NCI-H1436 treated with DMSO at 0.1 percent for 48 hours (cell line): ENCODE data around the gene CAMK2A.

ENCODE experiments used
- DNase-seq: peaks from one replicate; lab custom pipeline; 2025; lab: John Stamatoyannopoulos, UW

The CAMK2A gene

GRCh38 chr5:150278046-150278730 is 11.4 kb downstream of the CAMK2A start:
- DNase-seq: no peak

- no peak for DNase-seq
Measured at GRCh38 chr5:150277043-150277442, 12.5 kb downstream of the CAMK2A start.

GRCh38 chr5:150274811-150275210 is 14.8 kb downstream of the CAMK2A start:
- no peak for DNase-seq

- DNase-seq: no peak
Measured at GRCh38 chr5:150272531-150272930, 17.0 kb downstream of the CAMK2A start.

GRCh38 chr5:150271923-150272322 is 17.6 kb downstream of the CAMK2A start:
- DNase-seq: no peak

GRCh38 chr5:150271296-150271692 is 18.3 kb downstream of the CAMK2A start:
- no peak for DNase-seq

- no peak for DNase-seq
Measured at GRCh38 chr5:150270541-150271295, 18.9 kb downstream of the CAMK2A start.

GRCh38 chr5:150266871-150267291 is 22.7 kb downstream of the CAMK2A start:
- no peak for DNase-seq

- no peak for DNase-seq
Measured at GRCh38 chr5:150265870-150266383, 23.6 kb downstream of the CAMK2A start.

- DNase-seq: no peak
Measured at GRCh38 chr5:150264667-150265603, 24.6 kb downstream of the CAMK2A start.

- DNase-seq: no peak
Measured at GRCh38 chr5:150263801-150264621, 25.6 kb downstream of the CAMK2A start.

- no peak for DNase-seq
Measured at GRCh38 chr5:150263375-150263775, 26.2 kb downstream of the CAMK2A start.

GRCh38 chr5:150262502-150262901 is 27.1 kb downstream of the CAMK2A start:
- no peak for DNase-seq

GRCh38 chr5:150261231-150261630 is 28.3 kb downstream of the CAMK2A start:
- DNase-seq: no peak

GRCh38 chr5:150258130-150258529 is 31.4 kb downstream of the CAMK2A start:
- no peak for DNase-seq

GRCh38 chr5:150257424-150257823 is 32.1 kb downstream of the CAMK2A start:
- no peak for DNase-seq

- no peak for DNase-seq
Measured at GRCh38 chr5:150256410-150257064, 33.0 kb downstream of the CAMK2A start.

- DNase-seq: no peak
Measured at GRCh38 chr5:150255659-150256409, 33.7 kb downstream of the CAMK2A start.

GRCh38 chr5:150254774-150255173 is 34.8 kb downstream of the CAMK2A start:
- no peak for DNase-seq

GRCh38 chr5:150254363-150254762 is 35.2 kb downstream of the CAMK2A start:
- no peak for DNase-seq
